Activated naive CD8-positive, alpha-beta T cell treated with anti-CD3 and anti-CD28 coated beads, Interleukin-2, amount 50 U/mL, for 16 hours (primary cell): ENCODE measurements around the gene TRAF3.

Experiments
- DNase-seq: peaks from one replicate; pipeline ENCODE4 v3.0.0-alpha.2; 2020; ENCODE audit warnings: low read depth, low spot score

The TRAF3 gene

GRCh38 chr14:102939329-102939728 is 162.1 kb downstream of the TRAF3 start:
- DNase-seq = no peak

GRCh38 chr14:102939820-102940561 is 162.7 kb downstream of the TRAF3 start:
- no peak for DNase-seq

- DNase-seq = no peak
Measured at GRCh38 chr14:102940729-102941362, 163.6 kb downstream of the TRAF3 start.

- DNase-seq = no peak
Measured at GRCh38 chr14:102941419-102942011, 164.3 kb downstream of the TRAF3 start.

GRCh38 chr14:102942069-102942468 is 164.8 kb downstream of the TRAF3 start:
- DNase-seq = no peak

GRCh38 chr14:102943454-102943853 is 166.2 kb downstream of the TRAF3 start:
- no peak for DNase-seq

- DNase-seq = no peak
Measured at GRCh38 chr14:102943979-102944378, 166.7 kb downstream of the TRAF3 start.

GRCh38 chr14:102944448-102945330 is 167.4 kb downstream of the TRAF3 start:
- no peak for DNase-seq

GRCh38 chr14:102945346-102946130 is 168.3 kb downstream of the TRAF3 start:
- no peak for DNase-seq

GRCh38 chr14:102947321-102948103 is 170.3 kb downstream of the TRAF3 start:
- no peak for DNase-seq

GRCh38 chr14:102948698-102949061 is 171.4 kb downstream of the TRAF3 start:
- DNase-seq = no peak

GRCh38 chr14:102949062-102949800 is 172.0 kb downstream of the TRAF3 start:
- no peak for DNase-seq

GRCh38 chr14:102949801-102950451 is 172.7 kb downstream of the TRAF3 start:
- no peak for DNase-seq

GRCh38 chr14:102951034-102951433 is 173.8 kb downstream of the TRAF3 start:
- no peak for DNase-seq

GRCh38 chr14:102951799-102952198 is 174.6 kb downstream of the TRAF3 start:
- no peak for DNase-seq

- no peak for DNase-seq
Measured at GRCh38 chr14:102952276-102952675, 175.0 kb downstream of the TRAF3 start.

- no peak for DNase-seq
Measured at GRCh38 chr14:102953100-102953499, 175.9 kb downstream of the TRAF3 start.

- DNase-seq = no peak
Measured at GRCh38 chr14:102954081-102954789, 177.0 kb downstream of the TRAF3 start.
